ENCODE measurements around the gene CTNNBIP1. TPM values are rescaled to one million over a fixed set of nuclear protein-coding genes. Genes with fewer than 3 reads are reported as not detected.

The CTNNBIP1 gene
- total RNA-seq, 4 donors from 2014 or later, result 478 to 742 (median 566) TPM

- no peak for TF ChIP-seq CTCF (IDR thresholded peaks at IDR 0.05)
- no peak for TF ChIP-seq POLR2A (IDR thresholded peaks at IDR 0.05)
- whole genome bisulfite sequencing, 2 donors, result 0 to 2% methylated on average over 17 to 55 of the region's 93 CpGs
- peak within 1 kb of the TSS; percentile 94 for H3K4me3 ChIP-seq (ENCODE audit: low read depth, poor library complexity, severe bottlenecking)
- DNase-seq (ENCODE audit: low spot score in 2 of 2), result peak; percentile 86 to 97
- intact Hi-C loops (cut with DNase I; ENCODE audit: low total_unique reads), result no loop called here
These were observed 85.9 kb downstream of the CTNNBIP1 start, which contains the start of gene CLSTN1 for GRCh38 chr1:9823943-9824701. Gene CLSTN1, minus strand, starts transcription at chr1:9823965. Its CDS starts 232 bp downstream, at chr1:9823733.

GRCh38 chr1:9823693-9823942 lies 86.5 kb downstream of the CTNNBIP1 start:
- TF ChIP-seq CTCF (IDR thresholded peaks at IDR 0.05) (no peak), POLR2A (IDR thresholded peaks at IDR 0.05) (no peak)
- 0% methylated on average over 8 to 9 of the region's 40 CpGs for WGBS, 2 donors
- peak overlapping the region; percentile 94 for H3K4me3 ChIP-seq (ENCODE audit: low read depth, poor library complexity, severe bottlenecking)
- DNase-seq (ENCODE audit: low spot score in 2 of 2), result no peak
- intact Hi-C loops (cut with DNase I; ENCODE audit: low total_unique reads), result no loop called here

- H3K4me3 ChIP-seq (ENCODE audit: low read depth, poor library complexity, severe bottlenecking), result peak overlapping the region; percentile 94
- TF ChIP-seq CTCF (IDR thresholded peaks at IDR 0.05), result no peak
- no peak for TF ChIP-seq POLR2A (IDR thresholded peaks at IDR 0.05)
- WGBS, 2 donors, result 0 to 1% methylated on average over 19 to 39 of the region's 71 CpGs
- peak in 1 of 2 donors; percentile 89 for DNase-seq (ENCODE audit: low spot score in 2 of 2)
- intact Hi-C loops (cut with DNase I; ENCODE audit: low total_unique reads), result no loop called here
These were observed 87.0 kb downstream of the CTNNBIP1 start for GRCh38 chr1:9822897-9823692.

GRCh38 chr1:9822490-9822889 lies 87.6 kb downstream of the CTNNBIP1 start:
- peak overlapping the region; percentile 94 for H3K4me3 ChIP-seq (ENCODE audit: low read depth, poor library complexity, severe bottlenecking)
- 4 to 5% methylated on average over 8 of the region's 8 CpGs for WGBS, 2 donors
- intact Hi-C loops (cut with DNase I; ENCODE audit: low total_unique reads), result no loop called here
- TF ChIP-seq CTCF (IDR thresholded peaks at IDR 0.05), result no peak
- no peak for TF ChIP-seq POLR2A (IDR thresholded peaks at IDR 0.05)
- DNase-seq (ENCODE audit: low spot score in 2 of 2), result no peak

GRCh38 chr1:9821710-9822109 lies 88.4 kb downstream of the CTNNBIP1 start:
- WGBS, 2 donors, result 53 to 75% methylated on average over 4 of the region's 4 CpGs
- intact Hi-C loops (cut with DNase I; ENCODE audit: low total_unique reads), result no loop called here
- DNase-seq (ENCODE audit: low spot score in 2 of 2), result no peak
- H3K4me3 ChIP-seq (ENCODE audit: low read depth, poor library complexity, severe bottlenecking), result no peak overlapping the region
- TF ChIP-seq CTCF (IDR thresholded peaks at IDR 0.05), result no peak

Data from lower leg skin (tissue), 4 donors.